Measurements from ENCODE around the gene CCDC188.

The CCDC188 gene

DNA sequence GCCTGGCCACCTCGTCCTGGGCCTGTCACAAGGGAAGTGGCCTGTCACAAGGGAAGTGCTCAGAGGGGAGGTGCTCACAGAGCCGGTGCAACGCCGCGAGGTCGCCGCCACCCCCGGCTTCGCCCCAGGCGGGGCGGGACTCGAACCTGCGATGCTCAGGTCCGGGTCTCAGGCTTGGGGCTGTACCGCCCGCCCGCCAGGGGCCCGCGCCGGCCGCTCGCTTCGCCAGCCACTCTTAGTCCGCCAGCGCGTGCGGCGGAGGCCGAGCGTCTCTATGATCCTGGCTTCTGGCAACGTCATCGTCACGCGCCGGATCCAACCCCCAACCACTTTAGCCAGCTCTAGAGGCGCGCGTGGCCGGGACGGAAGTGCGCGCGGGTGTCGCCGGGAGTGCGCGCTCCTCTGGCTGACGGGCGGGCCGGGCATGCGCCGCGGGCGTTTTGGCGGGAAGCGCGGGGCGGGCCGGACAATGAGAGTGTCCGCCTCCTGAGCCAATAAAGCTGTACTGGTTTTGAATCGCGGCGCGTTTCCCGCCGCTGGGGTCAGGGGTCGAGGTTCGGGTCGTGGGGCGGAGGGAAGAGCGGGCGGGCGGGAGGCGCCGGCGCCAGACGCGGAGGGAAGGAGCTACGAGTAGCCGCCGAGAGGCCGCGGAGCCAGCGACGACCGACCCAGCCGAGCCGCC lies 33.8 kb downstream of the CCDC188 start, which contains the start of gene TRMT2A:
TRMT2A (minus strand) TSS at position 276 of the 682 bp plus-strand sequence. CDS start 320 bp downstream, outside the sequence.
- DNase-seq (ENCODE audit: low read depth): peak; percentile 98

DNA sequence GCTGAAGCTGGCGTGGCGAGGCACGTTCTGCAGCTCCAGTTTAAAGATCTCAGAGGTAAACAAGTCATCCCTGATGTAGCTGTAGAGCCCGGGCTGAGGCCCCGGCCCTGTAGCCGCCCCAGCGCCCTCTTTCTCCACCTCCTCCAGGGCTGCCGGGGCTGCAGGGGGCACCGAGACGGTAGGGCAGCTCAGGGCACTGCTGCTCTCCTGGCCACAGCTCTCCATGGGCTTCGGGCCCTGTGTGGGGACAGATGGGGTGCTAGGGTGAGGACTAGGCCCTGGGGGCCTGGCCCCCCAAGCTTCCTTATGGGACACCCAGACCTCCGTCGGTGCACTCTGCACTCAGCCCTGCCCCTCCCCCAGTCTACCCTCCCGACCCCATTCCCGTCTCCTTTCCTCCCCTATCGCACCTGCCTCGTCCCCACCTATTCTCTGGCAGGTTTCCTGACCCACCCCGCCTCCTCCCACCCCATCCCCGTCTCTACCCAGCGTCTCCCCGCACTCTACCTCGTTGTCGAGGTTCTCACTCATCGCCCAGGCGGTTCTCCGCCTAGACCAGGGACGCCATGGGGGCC lies 34.4 kb downstream of the CCDC188 start:
- DNase-seq (ENCODE audit: low read depth): no peak

DNA sequence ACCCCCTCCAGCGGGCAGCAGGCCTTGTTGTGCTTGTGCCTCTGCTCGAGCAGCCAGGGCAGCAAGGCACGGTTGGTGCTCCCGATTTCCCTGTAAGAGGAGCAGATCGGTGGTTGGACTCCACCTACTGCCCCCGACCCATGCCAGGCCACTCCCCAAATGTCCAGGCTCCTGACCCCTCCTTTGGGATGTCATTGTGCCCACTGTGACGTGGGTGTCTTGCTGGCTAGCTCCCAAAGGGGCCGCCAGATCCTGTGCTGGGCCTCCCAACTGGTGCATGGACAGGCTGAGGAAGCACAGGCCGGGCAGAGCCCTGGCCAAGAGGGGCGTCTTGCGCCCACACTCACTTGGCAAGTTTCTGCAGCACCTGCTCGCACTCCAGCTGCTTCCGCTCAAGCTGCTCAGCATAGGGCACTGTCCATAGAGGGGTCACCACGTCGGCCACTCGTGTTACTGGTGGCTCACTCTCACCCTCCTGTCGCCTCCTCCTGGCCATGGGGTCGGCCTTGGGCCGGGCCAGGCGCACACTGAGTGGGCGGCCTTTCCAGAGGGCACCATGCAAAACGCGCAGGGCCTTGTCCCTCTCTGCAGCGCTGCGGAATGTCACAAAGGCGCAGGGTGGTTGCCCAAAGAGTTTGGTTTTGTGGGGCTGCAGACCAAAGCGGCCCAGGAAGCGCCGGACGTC lies 35.0 kb downstream of the CCDC188 start, which contains the start of gene RANBP1:
RANBP1 (plus strand) TSS at position 414 of the 685 bp plus-strand sequence; CDS start at position 495, 81 bp downstream.
- no peak for DNase-seq (ENCODE audit: low read depth)

DNA sequence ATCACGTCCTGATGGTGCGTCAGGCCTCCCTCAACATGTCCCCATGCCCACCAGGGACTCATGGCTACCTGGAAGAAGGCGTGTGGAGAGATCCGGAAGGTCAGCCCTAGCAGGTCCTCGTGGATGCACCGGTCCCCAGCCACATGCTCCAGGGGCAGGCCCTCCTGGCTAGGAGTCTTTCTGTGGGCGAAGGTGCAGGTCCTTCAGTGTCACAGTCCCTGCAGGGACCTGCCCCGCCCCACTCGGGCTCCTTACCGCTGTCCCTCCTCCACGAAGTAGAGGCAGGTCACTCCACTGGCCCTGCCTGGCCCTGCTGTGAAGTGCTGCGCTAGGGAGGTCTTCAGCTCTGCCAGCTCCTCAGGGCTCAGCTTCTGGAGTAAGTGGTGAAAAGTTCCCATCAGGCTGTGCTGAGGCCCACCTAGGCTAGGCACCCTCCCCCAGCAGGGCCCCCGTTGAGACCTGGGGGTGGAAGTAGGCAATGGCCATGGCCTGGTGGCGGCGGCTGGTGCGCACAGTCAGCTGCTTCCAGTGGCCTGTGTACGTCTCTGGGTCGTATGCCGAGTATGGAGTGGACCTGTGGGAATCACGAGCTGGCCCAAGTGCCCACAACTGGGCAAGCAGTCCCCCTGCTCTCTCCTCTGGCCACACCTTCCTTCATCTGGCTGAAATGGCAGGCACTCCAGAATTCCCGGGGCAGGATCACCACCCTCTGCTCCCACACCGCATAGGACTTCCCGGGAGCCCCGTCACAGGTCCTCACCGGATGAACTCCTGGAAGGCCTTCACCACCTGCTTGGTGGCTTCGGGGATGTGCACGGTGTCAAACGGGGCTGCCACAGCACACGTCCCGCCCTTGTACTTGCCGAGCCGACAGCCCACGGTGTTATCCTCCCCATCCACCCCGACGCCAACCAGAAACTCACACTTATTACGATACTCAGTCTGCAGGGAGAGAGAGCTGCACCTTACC lies 36.1 kb downstream of the CCDC188 start:
- DNase-seq (ENCODE audit: low read depth): no peak

DNA sequence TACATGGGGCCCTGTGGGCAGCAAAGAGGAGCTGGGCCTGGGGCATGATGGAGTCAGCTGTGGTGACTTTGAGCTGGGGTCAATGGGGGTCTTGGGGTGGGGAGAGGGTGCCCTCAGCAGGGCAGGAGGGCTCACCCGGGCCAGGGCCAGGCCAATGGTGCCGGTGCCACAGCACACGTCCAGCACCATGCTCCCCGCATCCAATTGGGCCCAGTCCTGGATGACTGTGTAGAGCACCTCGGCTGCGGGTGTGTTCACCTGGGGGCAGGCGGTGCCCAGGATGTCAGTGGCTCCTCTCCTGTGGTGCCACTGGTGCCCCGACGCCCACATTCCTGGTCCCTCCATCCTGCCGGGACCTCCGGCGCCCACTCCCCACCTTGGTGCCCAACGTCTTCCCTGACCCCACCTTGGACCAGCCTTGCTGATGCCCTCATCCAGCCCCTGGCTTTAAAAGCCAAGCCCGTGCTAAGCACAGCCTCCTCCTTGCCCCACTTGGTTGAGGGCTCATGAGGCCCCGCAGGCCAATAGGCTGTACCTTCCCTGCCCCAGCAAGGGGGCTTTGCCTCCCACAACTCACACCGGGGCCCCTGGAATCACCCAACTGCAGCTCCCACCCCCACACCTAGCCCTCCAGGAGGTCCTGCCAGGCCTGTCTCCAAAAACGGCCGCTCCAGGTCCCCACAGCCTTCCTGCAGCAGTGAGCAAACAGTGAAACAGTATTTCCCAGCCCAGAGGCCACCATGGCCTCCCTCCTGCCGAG lies 37.1 kb downstream of the CCDC188 start:
- DNase-seq (ENCODE audit: low read depth): no peak

DNA sequence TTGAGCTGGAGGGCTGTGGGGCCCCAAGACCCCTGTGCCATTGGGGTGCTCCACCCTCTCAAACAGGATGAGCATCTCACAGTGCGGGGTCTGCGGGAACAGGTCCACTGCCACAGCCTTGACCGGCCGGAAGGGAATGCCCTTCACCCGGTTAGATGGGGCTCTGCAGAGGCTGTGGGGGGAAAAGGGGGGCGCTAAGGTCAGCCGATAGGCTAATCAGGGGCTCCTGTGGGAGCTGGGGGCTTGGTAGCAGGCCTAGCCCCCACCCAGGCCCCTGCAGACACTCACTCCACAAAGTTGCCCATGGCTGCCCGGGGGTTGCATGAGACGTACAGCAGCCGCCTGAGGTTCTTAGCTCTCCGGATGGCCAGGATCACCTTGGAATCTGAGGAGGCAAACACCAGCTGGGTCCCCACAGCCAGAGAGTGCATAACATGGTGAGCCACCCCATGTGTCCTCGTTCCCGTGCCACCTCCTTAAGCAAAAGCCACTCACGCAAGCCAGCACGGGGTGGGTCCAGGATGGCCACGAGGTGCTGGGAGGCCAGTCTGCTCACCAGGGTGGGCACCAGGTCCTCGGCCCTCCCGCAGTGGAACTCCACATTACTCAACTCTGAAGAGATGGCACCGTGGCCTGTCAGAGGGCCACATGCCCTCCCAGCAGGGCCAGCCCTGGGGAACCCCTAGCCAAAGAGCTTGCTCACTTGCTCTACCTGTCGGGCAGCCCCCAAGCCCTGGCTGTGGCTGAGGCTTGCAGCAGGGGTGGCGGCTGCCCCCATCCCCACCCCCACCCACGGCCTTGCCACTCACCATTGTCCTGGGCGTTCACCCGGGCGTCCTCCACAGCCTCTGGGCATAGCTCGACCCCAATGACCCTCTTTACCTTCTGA lies 38.0 kb downstream of the CCDC188 start:
- no peak for DNase-seq (ENCODE audit: low read depth)

DNA sequence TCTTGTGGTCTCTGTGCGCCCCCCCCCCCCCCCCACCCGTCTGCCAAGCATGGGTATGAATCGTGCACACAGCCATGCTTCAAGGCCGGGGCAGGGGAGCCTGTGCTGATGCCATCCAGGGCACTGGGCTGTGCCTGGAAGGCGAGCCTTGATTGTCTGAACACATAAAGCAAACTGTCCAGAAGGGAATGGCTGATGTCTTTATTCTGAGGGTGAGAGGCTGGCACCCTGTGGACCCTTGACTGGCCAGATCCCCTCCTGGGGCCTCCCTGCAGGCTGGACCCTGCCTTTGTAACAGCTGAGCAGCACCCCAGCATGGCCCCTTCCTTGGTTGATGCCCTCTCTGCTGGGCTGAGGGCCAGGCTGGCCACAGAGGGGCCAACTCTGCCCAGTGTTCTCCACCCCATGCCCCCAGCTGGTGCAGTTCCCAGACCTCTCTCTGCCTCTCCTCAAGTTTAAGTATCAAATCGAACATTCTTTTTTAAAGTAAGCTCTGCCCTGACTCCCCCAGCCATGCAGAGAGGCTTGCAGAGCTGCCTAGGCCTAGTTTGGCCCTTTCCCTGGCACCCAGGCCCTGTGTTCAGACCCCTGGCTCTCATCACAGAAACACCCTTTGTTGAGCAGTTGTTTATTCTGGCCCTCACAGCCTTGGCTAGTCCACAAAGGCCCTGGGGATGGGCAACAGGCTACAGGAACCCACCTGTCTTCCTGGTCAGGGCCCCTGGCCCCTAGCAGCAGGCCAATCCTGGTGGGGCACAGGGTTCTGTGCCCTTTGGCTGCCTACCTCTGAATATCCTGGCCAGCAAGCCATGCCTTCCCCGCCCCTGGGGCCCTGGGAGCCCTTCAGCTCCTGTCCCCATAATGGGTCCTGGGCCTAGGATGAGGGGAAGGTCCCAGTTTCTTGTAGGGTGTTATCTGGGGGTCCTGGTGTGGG lies 38.9 kb downstream of the CCDC188 start:
- DNase-seq (ENCODE audit: low read depth): no peak

DNA sequence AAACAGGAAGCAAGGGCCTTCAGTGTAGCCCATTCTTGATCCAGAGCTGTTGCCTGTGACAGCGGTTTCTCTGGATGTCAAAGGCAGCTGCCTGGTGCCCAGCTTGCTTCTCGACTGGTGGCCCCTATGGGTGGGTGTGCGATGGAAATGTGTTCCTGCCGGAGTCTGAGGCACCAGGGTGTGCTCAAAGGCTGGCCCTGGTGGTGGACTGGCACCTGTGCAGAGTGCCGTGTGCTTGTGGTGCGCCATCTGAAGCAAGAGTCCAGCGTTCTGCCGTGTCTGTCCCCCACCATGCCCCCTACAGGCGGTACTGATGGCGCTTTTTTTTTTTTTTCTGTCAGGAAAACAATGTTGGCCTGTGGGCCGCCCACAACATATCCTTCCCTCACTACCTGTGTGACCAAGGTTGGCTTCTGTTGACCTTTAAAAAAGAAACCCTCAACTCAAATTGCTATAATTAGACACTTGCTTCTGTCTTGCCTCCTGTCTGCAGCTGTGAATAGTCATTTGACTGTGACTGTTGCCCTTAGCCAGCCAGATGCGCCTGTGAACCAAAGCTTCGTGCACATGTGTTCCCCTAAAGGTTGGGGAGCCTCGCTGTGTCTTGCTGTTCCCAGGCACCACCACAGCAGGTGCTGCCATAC lies 39.7 kb downstream of the CCDC188 start:
- DNase-seq (ENCODE audit: low read depth): no peak

DNA sequence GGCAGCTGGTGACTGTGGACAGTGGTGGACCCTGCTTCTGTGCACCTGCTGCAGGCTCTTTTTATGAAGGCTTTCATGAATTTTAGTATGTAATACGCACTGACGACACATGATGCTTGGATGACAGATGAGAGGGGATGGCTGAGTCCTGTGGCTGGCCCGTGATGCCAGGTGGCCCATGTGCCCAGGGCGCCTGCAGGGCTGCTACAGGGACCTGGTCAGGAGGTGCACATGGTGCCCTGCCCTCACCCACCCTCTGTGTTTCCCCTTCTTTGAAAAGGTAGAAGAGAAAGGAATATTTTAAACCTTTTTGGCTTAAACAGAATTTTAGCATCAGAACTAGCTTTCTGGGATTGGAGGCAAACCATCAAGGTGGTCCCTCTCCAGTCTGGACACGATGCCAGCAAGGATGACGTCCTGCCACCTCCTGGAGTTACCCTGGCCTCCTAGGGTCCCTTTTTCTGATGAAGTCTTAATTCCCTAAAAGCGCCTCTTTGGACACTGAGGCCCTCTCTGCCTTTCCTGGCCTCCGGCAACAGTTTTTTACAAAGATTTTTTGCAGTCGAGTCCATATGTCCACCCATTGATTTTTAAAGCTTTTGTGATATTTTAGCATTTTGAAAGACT lies 40.4 kb downstream of the CCDC188 start:
- DNase-seq (ENCODE audit: low read depth): no peak

DNA sequence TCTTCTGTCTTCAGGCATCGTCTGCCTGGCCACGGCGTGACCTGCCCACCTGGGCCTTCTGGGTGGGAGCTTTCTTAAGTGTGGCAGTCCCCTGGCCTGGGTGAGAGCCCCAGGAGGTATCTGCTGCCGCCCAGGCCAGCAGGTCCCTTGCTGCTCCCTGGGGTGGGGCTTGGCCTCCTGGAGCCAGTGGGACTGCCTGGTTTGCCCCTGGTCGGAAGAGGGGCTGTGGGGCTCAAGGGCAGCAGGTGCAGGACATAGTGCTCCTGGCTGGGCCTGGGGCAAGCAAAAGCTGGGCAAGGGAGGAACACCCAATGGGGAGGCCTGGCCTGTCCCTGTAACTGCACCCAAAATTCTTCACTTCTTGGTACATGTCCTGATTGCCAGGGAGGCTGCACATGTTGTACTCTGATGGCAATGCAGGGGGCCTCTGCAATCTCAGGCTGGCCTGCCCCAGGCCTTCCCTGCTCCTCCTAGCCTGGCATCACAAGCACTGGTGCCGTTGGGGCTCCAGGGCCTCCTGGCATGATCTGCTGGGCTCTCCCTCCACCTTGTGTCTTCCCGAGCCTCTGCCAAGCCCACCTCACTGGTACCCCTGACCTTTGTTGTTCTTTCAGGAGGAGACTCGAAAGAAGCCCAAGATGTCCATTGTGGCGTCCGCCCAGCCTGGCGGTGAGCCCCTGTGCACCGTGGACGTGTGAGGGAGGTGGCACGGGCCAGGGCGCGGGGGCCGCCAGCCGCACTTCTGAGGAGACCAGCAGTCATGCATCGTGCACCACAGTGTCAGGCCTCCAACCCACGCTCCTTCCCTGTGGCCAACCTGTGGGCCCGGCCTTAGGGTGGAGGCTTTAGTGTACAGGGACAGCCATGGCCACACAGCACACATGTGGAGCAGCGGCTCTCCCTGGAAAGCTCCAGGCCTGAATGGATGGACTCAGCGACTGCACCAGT lies 41.2 kb downstream of the CCDC188 start:
- DNase-seq (ENCODE audit: low read depth): no peak

DNA sequence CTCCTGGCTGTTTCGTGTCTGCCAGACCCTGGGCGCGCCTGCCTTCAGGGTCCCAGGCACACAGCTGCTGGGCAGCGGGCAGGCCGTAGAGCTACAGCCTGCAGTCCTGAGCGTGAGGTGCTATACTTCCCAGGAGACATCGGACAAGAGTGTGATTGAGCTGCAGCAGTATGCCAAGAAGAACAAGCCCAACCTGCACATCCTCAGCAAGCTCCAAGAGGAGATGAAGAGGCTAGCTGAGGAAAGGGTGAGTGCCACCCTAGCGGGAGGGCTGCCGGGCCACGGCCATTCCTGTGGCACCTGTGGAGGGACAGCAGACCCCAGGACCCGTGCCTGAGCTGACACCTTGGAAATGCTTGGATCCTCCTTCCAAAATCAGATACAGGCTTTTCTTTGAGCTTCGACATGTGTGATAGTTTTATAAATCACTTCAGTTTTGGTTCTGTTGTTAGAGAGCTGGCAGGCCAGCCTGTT lies 42.1 kb downstream of the CCDC188 start:
- no peak for DNase-seq (ENCODE audit: low read depth)

DNA sequence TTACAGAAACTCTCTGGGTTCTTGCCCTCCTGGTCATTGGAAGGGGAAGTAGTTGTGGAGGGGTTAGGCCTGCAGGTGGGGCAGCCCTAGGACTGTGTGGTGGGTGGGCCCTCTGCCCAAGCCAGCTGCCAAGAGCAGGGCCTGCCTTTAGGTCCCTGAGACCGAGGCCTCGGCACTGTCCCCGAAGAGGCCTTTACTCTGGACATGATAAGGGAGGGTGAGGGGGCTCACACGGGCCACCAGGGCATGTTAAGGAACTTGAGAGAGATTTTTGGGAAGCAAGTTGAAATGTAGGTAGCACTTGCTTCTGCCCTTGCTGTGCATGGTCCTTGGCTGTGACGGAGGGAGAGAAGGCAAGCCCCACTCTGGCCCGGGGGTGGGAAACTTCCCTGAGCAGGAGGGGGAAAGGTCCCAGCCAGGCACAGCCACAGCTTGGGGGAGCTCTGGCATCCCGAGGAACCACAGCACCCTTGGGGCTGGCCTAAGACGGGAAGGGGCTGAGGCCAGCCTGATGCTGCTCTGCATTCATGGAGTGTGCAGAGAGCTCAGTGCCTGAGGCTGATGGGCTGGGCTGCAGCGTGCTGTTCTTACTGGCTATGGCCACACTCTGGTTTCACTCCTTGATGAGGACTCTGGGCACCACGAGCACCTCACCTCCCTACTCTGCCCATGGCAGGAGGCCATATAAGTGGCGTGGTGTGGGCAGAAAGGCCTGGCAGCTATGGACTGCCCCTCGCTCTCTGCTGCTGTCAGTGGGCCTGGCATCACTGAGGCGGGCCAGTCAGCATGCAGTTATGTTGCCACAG lies 42.7 kb downstream of the CCDC188 start:
- DNase-seq (ENCODE audit: low read depth): no peak

DNA sequence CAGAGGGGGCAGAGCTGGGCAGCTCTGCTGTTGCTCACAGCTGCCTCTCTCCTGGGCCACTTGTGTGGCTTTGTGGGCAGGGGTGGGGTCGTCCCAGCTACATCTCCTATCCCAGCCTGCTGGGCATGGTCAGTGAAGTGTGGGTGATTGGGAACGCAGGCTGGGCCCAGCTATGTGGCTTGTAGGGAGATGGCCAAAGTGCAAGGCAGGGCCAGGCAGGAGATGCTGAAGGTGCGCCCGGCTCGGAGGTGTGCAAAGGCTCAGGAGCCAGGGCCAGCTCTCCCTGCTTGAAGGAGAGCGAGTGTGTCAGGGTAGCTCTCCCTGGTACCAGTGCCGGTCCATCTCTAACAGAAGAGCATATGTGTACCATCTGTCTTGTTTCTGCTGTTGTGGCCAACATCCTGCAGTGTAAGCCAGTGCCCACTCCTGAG lies 43.4 kb downstream of the CCDC188 start:
- no peak for DNase-seq (ENCODE audit: low read depth)

DNA sequence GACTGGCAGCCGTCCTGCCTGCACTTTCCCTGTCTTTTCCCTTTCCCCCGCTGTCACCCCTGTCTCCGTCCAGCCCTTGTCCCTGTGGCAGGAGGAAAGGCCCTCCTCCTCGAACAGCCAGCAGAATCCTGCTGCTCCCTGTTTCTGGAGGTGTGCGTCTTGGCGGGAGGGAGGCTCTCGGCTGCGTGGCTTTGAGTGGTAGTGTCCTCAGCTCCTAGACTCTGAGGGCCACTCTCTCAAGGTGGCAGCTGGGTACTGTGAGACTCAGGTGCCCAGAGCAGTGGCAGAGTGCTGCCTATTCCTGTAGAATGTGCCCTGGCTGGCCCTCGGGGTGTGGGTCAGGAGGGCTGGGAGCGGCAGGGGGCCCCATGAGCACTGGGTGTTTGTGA lies 44.0 kb downstream of the CCDC188 start:
- no peak for DNase-seq (ENCODE audit: low read depth)

DNA sequence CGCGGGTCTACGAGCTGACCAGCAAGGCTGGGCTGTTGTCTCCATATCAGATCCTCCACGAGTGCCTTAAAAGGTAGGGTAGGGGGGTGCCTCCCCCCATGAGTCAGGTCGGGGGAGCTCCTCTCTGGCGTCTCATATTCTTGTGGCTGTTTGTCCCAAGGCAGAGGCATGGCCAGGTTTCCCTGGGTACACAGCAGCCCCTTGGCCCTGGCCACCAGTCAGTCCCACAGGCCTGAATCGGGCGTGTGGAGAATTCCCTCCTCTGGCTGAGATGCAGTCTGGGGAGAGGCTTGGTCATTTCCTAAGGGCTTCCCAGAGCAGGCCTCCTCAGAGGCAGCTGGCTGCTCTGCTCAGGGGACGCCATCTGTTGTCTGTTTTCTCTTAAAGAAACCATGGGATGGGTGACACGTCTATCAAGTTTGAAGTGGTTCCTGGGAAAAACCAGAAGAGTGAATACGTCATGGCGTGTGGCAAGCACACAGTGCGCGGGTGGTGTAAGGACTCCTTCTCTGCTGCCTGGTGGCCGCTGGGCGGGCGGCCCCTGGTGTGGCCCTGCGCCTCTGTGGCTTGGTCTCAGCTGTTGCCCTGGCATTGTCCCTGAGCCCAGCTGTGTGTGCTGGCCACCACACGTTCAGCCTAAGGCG lies 44.5 kb downstream of the CCDC188 start:
- DNase-seq (ENCODE audit: low read depth): no peak
